NCI-H510A (cell line): ENCODE results near the gene UBAP1.
"Not testable (repeated sequence)": the region's sequence is repeated elsewhere in the genome, so short reads cannot be mapped to it uniquely, and the experiment has no call there.

Experiments used
- DNase-seq: peaks from one replicate; lab custom pipeline; 2025; lab: John Stamatoyannopoulos, UW

The UBAP1 gene

DNA sequence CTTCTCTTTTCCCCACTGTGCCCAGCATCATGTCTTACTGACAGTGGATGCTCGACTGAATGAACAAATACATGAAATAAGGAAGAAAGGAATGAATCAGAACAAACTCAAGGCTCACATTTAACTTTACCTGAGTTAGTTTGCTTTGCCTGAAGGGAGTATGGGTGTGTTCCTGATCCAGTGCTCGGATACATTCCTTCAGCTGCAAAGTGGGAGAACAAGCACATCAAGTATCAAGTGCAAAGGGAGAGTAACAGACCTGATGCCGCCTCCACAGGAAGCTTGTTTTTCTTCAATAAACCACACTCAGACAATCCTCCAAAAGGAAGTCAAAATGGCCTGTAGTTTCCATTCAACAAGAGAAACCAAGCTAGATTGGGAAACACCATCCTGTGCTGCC is 84.1 kb downstream of the UBAP1 start:
- no peak for DNase-seq

DNA sequence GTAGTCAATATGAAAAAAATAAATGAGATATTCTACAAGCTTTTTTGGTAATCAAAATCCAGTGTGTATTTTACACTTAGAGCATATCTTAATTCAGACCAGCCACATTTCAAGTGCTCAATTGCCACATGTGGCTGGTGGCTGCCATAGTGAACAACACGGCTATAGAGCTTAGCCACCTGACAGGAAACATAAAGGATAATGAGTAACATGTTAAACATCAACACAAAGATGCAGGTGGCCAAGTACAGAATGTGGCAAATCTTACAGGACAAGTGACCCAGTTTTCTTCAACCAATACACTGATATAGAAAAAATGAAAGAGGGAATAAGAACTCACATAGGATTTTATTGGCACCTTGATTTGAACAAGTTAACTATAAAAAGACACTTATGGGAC is 88.8 kb downstream of the UBAP1 start:
- no peak for DNase-seq

DNA sequence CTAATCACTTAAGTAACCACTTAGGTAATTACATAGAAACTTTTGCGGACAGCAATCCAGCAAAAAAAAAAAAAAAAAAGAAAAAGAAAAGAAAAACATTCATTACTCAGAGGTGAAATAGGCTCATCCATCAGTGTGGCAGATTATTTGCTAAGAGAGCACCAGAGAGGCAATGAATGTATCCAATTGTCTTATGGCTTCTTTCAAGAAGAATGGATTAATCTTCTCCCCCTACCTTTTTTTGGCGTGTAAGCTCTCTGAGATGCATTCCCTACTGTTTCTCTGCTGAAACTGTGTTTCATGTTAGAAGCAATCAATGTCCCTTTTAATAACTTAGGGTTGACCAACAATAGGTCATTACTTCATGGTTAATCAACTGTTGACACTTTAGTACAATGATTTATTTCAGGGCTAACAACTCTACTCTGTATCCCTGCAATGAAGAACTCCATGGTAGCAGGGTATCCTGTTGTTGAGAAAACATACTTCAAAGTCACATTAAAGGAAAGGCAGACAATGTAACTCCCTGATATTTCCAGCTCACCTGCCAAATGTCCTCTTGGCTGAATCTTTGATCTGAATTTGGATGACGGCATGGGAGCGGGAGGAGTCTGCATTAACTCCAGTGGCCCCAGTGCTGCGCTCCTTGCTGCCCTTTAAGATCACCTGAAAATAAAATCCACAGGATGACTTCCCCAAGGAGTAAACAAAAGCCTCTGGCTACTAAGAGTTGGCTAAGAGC is 92.6 kb downstream of the UBAP1 start:
- no peak for DNase-seq

GRCh38 chr9:34272101-34272541 is 93.3 kb downstream of the UBAP1 start:
- DNase-seq, result no peak

DNA sequence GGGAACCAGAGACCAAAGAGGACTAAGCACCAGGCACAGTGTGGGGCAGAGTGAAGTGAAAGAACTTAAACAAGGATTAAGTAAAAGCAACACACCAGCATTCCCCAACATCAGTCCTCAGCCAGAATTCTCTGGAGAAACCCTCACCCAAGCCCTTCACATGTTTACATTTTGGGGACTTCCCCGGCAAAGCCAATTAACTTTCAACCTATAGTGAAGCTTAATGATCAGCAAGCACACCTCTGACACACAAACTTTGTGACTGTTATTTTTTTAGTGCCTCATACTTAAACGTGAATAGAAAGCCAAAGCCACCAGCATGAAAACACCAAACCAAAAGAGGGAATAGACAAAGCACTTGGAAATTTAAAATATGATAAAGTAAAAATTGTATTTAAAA is 94.7 kb downstream of the UBAP1 start:
- DNase-seq, result not testable (repeated sequence)

- no peak for DNase-seq
These were observed 97.0 kb downstream of the UBAP1 start for GRCh38 chr9:34275811-34276210.

GRCh38 chr9:34276772-34277171 is 97.9 kb downstream of the UBAP1 start:
- no peak for DNase-seq

GRCh38 chr9:34279411-34279810 is 100.6 kb downstream of the UBAP1 start:
- DNase-seq, result peak; percentile 83

DNA sequence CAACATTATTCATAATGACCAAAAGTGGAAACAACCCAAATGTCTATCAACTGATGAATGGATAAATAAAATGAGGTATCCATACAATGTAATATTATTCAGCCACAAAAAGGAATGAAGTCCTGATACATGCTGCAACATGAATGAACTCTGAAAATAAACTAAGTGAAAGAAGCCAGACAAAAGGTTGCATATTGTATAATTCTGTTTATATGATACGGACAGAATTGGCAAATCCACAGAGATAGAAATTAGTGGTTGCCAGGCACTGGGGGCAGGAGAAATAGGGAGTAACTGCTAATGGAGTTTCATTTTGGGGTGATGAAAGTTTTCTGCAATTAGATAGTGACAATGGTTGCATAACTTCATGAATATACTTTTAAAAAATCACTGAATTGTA is 103.3 kb downstream of the UBAP1 start:
- no peak for DNase-seq

DNA sequence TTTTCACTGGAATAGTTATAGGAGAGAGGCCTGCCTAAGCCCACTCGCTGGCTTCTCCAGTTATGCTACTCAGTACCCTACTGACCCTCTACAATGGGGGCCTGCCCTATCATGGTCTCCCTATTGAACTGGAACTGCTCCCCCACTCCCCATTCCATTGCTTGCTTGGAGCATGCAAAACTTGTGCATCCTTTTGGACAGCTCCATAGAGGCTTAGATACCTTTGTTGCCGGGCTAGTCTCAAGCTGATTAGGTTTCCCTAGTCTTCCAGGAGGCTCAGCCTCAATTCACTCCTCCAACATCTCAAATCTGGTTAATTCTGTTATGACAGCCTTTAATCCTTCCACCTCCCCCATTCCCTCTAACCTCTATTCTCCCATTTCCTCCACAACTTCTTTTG is 110.3 kb downstream of the UBAP1 start:
- no peak for DNase-seq

DNA sequence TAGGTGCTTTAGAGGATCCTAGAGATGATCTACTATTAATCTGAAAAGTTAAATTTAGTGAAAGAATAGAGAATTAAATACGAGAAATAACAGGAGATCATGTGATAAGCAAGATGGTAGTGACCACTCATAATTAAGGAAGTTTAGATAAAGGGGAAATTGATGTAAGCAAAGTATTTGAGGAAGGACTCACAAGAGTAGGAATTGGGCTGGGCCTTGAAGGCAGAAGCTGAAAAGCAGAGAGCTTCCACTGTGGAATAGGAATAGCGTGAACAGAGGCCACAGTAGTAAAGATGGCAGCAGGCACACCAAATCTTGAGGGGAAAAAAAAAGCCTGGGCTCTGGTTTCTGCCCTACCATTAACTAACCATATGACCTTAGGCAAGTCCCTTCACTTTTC is 112.2 kb downstream of the UBAP1 start:
- DNase-seq, result no peak

DNA sequence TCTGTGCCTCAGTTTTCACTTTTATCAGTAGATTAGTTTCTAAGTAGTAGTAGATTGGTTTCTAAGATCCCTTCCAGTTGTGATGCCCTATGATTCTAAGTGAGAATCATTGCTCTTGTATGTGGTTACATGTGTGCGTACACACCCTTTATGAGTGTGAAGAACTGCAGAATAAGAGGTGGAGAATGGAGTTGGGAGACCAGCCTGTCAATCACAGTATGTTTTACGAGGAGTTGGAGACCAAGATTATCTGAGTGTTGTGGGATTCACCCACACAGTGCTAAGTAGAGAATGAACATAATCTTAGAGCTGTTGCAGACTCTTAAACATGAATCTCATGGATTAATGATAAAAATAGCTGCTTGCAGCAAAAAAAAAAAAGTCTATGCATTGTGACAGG is 112.6 kb downstream of the UBAP1 start:
- DNase-seq, result no peak

DNA sequence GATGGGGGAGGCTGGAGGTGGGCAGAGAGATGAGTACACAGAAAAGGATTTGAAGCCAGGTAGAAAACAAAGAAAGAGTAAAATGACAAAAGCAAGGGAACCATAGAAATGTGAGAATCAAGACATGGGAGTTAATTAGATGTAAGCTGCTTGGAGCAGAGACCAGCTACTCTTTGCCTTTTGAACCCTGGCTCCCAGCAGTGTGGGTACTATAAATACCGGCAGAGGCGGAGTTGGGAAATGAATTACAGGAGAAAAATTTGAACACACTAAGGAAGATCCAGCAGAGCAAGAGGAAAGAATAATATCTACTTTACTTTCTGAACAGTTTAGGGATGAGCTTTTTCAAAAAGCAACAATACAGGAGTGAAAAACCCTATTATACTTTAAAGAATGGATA is 113.7 kb downstream of the UBAP1 start:
- no peak for DNase-seq

- not testable (repeated sequence) for DNase-seq
These were observed 122.2 kb downstream of the UBAP1 start for GRCh38 chr9:34301064-34301463.
